Naive B cell (primary cell): ENCODE results near the gene OR52N5. TPM values are rescaled to one million over a fixed set of nuclear protein-coding genes. Genes with fewer than 3 reads are reported as not detected.
A peak's percentile ranks its signal among the peaks of the same experiment; 100 is the strongest.

Source experiments
- ATAC-seq, 2 donors: fragments of 150-1000 bp; cut with Tn5 transposase; 2 replicates each; pipeline ENCODE4 v1.10.0; 2021; ENCODE audit warnings: low read depth in 2 of 2, mild to moderate bottlenecking in 2 of 2, moderate library complexity in 2 of 2
- DNase-seq: peaks from one replicate; pipeline ENCODE4 v3.0.0; 2022
- H3K27ac Mint-ChIP-seq, 6 donors: one replicate each; pipeline ENCODE4 v1.8.0; 2020 to 2022; ENCODE audit warnings: mild to moderate bottlenecking in 6 of 6, mixed read lengths in 6 of 6, moderate library complexity in 5 of 6, inconsistent platforms in 2 of 6
- H3K27me3 Mint-ChIP-seq, 3 donors: one replicate each; pipeline ENCODE4 v1.8.0; 2021 to 2022; ENCODE audit warnings: mixed read lengths in 3 of 3, mild to moderate bottlenecking in 1 of 3
- H3K36me3 Mint-ChIP-seq, 2 donors: one replicate each; pipeline ENCODE4 v1.8.0; 2020 to 2022; ENCODE audit warnings: mixed read lengths in 2 of 2, inconsistent platforms in 1 of 2, mild to moderate bottlenecking in 1 of 2
- H3K4me1 Mint-ChIP-seq, 3 donors: one replicate each; pipeline ENCODE4 v1.8.0; 2020 to 2022; ENCODE audit warnings: mixed read lengths in 3 of 3, inconsistent platforms in 1 of 3, mild to moderate bottlenecking in 1 of 3, moderate library complexity in 1 of 3
- H3K4me3 Mint-ChIP-seq, 8 donors: one replicate each; pipeline ENCODE4 v1.8.0; 2020 to 2022; ENCODE audit warnings: mild to moderate bottlenecking in 8 of 8, mixed read lengths in 8 of 8, moderate library complexity in 8 of 8, inconsistent platforms in 2 of 8
- H3K9me3 Mint-ChIP-seq, 7 donors: one replicate each; pipeline ENCODE4 v1.8.0; 2020 to 2022; ENCODE audit warnings: mixed read lengths in 7 of 7, mild to moderate bottlenecking in 5 of 7, inconsistent platforms in 2 of 7, moderate library complexity in 1 of 7
- polyA plus RNA-seq, 6 donors: library from polyadenylated mRNA; unstranded; fragments of 300-500 nt; fragmentation: Illumina TruSeq; gene quantifications; one replicate each; pipeline ENCODE4 v1.2.3, GENCODE V29; 2021; ENCODE audit warnings: low read depth in 6 of 6

Gene OR52N5
- under 1 TPM in 1 of 6 donors, not detected in 5; 0.20 TPM for polyA plus RNA-seq

DNA sequence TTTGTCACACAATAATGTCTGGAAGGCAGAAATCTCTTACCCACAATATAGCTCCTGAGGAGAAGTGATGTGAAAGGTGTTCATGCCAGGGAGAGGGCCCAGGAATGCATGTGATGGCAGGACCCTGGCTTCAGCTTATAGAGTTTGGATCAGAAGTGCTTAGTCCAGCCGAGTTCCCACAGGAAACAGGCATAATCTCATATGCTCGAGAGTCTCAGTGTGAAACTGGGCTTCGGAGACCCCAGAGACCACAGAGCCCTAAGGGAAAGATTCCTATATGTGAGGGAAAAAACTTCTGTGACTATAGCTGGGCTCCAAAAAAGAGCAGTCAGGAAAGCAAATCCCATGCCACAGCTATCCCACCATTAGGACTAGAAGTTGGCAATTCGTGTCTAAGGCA lies at the start of gene OR52N5:
TSS of gene OR52N5 (minus strand) at position 101 of the 400 bp plus-strand sequence. CDS start 4,721 bp downstream, outside the sequence.
- Mint-ChIP-seq H3K27ac (no peak within 1 kb of the TSS), H3K9me3 (peaks cover 0 to 7% (median 0%) of the 10 kb centered on the region in 7 donors), H3K4me3 (no peak within 1 kb of the TSS), H3K4me1 (no peaks in the 10 kb centered on the region), H3K36me3 (no peaks in the 10 kb centered on the region), H3K27me3 (peaks cover 9 to 29% (median 20%) of the 10 kb centered on the region in 3 donors)
- ATAC-seq: no peak
- DNase-seq: no peak

DNA sequence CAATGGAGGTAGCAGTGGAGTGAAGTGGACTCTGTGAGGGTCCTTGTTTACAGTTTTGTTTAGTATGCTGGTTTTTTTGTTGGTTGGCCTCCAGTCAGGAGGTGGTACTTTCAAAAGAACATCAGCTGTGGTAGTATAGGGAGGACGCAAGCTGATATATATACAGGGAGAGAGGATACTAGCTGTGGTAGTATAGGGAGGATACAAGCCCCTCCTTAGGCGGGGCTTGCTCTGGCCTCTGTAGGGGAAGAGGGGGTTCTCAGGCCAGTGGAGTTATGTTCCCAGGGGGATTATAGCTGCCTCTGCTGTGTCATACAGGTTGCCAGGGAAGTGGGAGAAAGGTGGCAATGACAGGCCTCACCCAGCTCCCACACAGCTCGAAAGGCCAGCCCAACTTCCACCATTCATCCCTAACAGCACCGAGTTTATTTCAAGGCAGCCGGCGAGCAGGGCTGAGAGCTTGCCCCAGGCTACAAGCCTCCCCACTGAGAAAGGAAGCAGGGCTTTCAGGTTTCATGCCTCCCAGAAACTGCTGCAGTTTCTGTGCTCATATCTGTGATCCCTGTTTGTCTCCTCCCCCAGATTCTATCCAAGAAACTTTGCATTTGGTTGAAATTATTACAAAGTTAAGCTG lies 48.2 kb upstream of the OR52N5 start:
- Mint-ChIP-seq H3K4me3 (no peak overlapping the region), H3K36me3 (no peaks in the 10 kb centered on the region), H3K27ac (no peak overlapping the region), H3K9me3 (peaks cover 0 to 6% (median 2%) of the 10 kb centered on the region in 7 donors), H3K27me3 (peaks cover 7 to 17% (median 9%) of the 10 kb centered on the region in 3 donors), H3K4me1 (no peaks in the 10 kb centered on the region)
- no peak for DNase-seq
- ATAC-seq: no peak

DNA sequence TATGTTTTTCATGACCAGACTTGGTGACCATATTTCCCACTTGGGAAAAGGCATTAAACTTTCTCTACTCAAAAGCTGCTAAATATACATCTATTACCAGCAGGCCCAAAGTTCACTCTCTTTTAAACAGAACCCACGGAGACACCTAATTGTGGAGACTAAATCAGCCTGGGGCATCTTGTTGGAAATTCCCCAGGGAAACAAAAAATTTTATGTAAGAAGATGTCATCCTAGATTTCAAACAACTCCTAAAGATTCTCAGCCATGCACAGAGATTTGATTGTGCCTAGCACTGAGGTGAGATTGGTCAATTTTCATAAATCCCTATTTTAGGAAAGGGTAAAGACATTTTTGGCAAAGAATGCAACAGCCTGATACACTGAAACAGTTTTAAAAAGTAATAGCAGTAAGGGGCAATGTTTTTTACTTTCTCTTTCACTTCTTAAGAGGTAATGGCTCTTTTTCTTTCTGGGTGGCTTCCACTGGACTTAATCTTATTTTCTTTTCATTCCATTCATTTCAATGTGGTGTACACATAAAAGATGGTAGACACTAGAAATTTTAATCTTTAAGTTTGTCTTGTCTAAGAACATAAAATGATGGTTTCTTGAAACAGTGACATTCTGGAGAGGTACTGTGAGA lies 35.2 kb upstream of the OR52N5 start:
- DNase-seq (no peak), ATAC-seq (no peak)
- Mint-ChIP-seq H3K9me3 (no peaks in the 10 kb centered on the region), H3K27me3 (peaks cover 0 to 11% (median 5%) of the 10 kb centered on the region in 3 donors), H3K27ac (peak overlapping the region in 3 of 6 donors; percentile 17 to 79 (median 69)), H3K36me3 (no peaks in the 10 kb centered on the region), H3K4me1 (peaks cover 6 to 22% (median 11%) of the 10 kb centered on the region in 3 donors), H3K4me3 (peak overlapping the region; percentile 58 to 85 (median 72))

DNA sequence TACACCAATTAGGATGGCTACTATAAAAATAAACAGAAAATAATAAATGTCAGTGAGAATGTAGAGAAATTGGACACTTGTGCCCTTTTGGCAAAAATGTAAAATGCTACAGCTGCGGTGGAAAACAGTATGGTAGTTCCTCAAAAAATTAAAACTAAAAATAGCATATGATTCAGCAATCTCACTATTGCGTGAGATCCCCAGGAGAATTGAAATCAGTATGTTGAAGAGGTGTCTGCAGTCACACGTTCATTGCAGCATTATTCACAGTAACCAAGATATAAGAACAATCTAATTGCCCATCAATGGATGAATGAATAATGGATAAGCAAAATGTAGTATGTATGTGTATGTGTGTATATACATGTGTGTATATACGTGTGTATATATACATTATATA lies 32.4 kb upstream of the OR52N5 start:
- Mint-ChIP-seq H3K9me3 (no peaks in the 10 kb centered on the region), H3K36me3 (no peaks in the 10 kb centered on the region), H3K27me3 (peaks cover 0 to 2% (median 0%) of the 10 kb centered on the region in 3 donors), H3K27ac (no peak overlapping the region), H3K4me3 (no peak overlapping the region), H3K4me1 (peaks cover 6 to 22% (median 11%) of the 10 kb centered on the region in 3 donors)
- ATAC-seq: peak; percentile 63 to 73
- DNase-seq: peak; percentile 2

DNA sequence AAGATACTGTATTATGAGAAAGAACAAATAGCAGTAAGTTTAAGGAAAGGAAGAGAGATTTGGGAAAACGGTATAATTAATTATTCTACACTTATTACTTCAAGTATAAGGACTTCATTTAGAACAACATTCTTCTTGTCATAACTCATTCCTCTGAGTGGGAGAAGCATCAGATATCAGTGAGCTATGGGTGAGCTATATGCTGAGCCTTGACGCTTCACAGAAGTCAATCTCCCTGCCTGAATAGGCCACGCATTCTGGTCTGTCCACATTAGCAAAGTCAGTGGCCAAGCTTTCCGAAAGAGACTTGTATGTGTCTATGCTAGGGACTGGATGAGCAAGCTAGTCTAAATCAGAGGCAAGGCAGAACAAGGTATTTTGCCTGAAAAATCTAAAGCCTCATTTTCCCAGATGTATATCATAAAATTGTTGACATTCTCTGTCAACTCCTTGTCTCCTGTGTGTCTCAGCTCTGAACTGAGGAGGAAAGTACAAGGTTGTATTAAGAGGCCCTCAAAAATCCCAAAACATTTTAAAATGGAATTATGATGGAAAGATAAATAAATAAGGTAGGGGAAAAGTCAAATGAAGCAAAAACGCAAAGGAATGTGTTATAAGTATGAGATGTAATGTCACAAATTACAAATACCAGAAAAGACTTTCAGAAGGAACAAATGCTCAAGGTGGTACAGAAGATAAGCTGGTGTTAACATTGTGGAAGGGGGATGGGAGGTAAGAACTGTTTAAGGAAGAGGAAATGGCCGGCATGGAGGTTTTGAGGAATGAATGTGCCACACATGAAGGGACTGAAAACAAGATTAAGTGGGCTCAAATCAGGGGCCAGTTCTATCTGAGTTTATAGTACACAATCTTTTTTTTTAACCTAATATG lies 27.0 kb upstream of the OR52N5 start:
- DNase-seq: no peak
- H3K9me3 Mint-ChIP-seq: no peaks in the 10 kb centered on the region
- ATAC-seq: no peak
- no peak overlapping the region for H3K27ac Mint-ChIP-seq
- no peaks in the 10 kb centered on the region for H3K36me3 Mint-ChIP-seq
- peaks cover 7 to 19% (median 12%) of the 10 kb centered on the region in 3 donors for H3K4me1 Mint-ChIP-seq
- H3K27me3 Mint-ChIP-seq: peaks cover 4 to 26% (median 21%) of the 10 kb centered on the region in 3 donors
- peak overlapping the region in 1 of 8 donors; percentile 22 for H3K4me3 Mint-ChIP-seq

DNA sequence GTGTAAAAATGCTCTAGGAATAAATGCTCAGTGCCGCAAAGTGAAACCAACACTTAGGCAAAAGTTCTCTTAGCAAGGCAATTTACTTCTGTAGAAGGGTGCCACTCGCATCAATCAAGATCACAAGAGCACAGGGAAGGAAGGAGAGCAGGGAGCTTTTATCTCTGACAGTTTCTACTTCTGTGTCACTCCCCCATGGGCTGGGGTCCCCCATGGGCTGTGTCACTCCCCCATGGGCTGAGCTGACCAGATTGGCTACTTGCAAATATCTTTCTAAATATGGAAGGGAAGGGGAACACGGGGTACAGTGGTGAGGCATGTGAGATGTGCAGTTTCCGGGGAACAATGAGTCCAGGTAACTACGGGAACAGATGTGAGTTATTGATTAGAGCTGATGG lies 26.0 kb upstream of the OR52N5 start:
- peak overlapping the region; percentile 80 to 96 (median 92) for H3K4me3 Mint-ChIP-seq
- ATAC-seq (peak in 1 of 2 donors; percentile 16), DNase-seq (peak; percentile 9)
- no peaks in the 10 kb centered on the region for H3K36me3 Mint-ChIP-seq
- peaks cover 4 to 26% (median 26%) of the 10 kb centered on the region in 3 donors for H3K27me3 Mint-ChIP-seq
- H3K4me1 Mint-ChIP-seq: peaks cover 7 to 13% (median 12%) of the 10 kb centered on the region in 3 donors
- H3K27ac Mint-ChIP-seq: peak overlapping the region in 1 of 6 donors; percentile 76
- H3K9me3 Mint-ChIP-seq: peaks cover 2 to 5% (median 4%) of the 10 kb centered on the region in 7 donors

DNA sequence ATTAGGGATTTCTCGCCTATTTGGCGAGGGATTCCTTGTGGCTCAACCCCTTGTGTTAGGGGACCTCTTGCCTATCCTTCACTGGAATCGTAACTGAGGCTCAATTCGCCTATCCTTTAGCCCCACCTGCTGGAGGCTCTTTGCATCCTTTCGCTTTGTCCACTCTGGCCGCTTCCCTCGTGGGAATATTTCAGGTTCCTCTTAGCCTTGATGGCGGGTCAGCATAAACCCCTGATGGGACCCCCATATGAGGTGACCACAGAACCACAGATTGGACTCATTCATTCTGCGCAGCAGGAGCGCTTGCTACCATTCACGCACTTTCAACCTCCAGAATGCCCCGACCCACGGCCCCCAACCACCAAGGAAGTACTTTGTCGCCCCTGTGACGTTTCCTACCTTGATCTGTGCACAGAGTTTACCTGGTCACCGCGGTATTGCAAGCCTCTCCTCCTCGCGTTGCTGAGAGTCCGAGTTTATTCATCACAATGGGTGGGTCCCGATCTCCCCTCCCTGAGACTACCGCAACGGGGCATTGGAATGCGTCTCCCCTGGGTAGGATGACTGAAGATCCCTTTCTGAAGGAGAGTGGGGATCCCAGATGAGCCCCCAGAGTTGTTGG lies 25.5 kb upstream of the OR52N5 start, which contains the start of gene OR52N2:
TSS of gene OR52N2 (plus strand) at position 425 of the 622 bp plus-strand sequence. CDS start 11,412 bp downstream, outside the sequence.
- H3K27ac Mint-ChIP-seq: peak within 1 kb of the TSS in 3 of 6 donors; percentile 3 to 76 (median 54)
- H3K36me3 Mint-ChIP-seq: no peaks in the 10 kb centered on the region
- H3K9me3 Mint-ChIP-seq: peaks cover 2 to 9% (median 8%) of the 10 kb centered on the region in 7 donors
- peaks cover 7 to 13% (median 12%) of the 10 kb centered on the region in 3 donors for H3K4me1 Mint-ChIP-seq
- peak; percentile 63 for DNase-seq
- ATAC-seq: peak; percentile 78 to 88
- peak within 1 kb of the TSS; percentile 80 to 96 (median 92) for H3K4me3 Mint-ChIP-seq
- H3K27me3 Mint-ChIP-seq: peaks cover 4 to 30% (median 26%) of the 10 kb centered on the region in 3 donors

DNA sequence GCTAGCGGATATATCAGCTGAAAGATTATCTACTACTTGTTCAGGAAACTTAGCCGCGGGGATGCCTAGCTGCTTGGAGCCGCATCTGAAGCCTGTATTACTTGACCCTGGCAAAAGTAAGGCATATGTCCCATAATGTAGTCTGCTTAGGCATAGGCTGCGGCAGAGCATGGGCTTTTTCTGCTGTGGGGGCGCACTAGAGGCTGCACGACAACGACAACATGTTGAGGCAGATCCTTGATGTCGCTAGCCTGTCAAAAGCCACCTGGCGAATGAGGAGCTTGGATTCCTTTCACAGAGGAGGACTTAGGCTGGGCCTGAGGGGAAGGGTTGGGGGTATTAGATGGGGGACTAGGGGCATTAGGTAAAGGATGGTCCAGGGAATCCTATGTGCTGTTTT lies 24.4 kb upstream of the OR52N5 start:
- H3K4me3 Mint-ChIP-seq: peak overlapping the region in 1 of 8 donors; percentile 82
- peaks cover 7 to 13% (median 12%) of the 10 kb centered on the region in 3 donors for H3K4me1 Mint-ChIP-seq
- peaks cover 0 to 8% of the 10 kb centered on the region in 2 donors for H3K36me3 Mint-ChIP-seq
- no peak for ATAC-seq
- H3K27me3 Mint-ChIP-seq: peaks cover 4 to 38% (median 32%) of the 10 kb centered on the region in 3 donors
- no peak for DNase-seq
- peaks cover 5 to 16% (median 14%) of the 10 kb centered on the region in 7 donors for H3K9me3 Mint-ChIP-seq
- H3K27ac Mint-ChIP-seq: no peak overlapping the region

DNA sequence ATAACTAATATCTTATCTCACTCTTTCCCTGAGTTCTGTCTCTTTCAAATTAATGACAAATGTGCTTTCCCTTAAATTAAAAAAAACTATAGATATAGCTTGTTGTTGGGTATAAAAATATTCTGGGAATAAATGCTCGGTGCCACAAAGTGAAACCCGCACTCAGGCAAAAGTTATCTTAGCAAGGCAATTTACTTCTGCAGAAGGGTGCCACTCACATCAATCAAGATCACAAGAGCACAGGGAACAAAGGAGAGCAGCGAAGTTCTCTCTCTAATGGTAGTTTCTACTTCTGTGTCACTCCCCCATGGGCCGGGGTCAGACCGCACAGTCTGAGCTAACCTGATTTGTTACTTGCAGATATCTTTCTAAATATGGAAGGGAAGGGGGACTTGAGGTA lies 20.8 kb upstream of the OR52N5 start:
- Mint-ChIP-seq H3K9me3 (peaks cover 5 to 16% (median 14%) of the 10 kb centered on the region in 7 donors), H3K27ac (peak overlapping the region in 2 of 6 donors; percentile 66 to 80), H3K4me3 (no peak overlapping the region), H3K27me3 (peaks cover 7 to 41% (median 26%) of the 10 kb centered on the region in 3 donors), H3K36me3 (peaks cover 0 to 8% of the 10 kb centered on the region in 2 donors), H3K4me1 (peaks cover 2 to 9% (median 8%) of the 10 kb centered on the region in 3 donors)
- DNase-seq (no peak), ATAC-seq (no peak)

DNA sequence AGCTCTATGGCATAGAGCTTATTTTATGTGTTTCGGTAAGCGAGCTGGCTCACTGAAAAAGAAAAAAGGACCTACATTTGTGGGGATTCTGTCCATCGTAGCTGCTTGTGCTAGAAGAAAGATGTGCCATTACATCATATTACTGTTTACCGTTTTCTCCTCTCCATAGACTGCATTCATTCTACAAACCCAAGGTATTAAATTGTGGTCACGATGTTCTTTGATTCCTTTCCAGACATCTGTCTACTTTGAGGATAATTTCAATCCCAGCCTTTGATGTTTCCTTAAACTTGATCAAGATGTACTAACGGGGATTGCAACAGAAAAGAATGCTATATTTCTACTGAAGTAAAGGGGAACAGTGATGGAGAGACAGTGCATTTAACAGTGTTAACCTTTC lies 13.4 kb upstream of the OR52N5 start:
- DNase-seq: no peak
- peaks cover 16 to 35% (median 31%) of the 10 kb centered on the region in 3 donors for H3K27me3 Mint-ChIP-seq
- H3K36me3 Mint-ChIP-seq: no peaks in the 10 kb centered on the region
- no peak overlapping the region for H3K27ac Mint-ChIP-seq
- no peak for ATAC-seq
- H3K9me3 Mint-ChIP-seq: no peaks in the 10 kb centered on the region
- H3K4me1 Mint-ChIP-seq: no peaks in the 10 kb centered on the region
- no peak overlapping the region for H3K4me3 Mint-ChIP-seq

DNA sequence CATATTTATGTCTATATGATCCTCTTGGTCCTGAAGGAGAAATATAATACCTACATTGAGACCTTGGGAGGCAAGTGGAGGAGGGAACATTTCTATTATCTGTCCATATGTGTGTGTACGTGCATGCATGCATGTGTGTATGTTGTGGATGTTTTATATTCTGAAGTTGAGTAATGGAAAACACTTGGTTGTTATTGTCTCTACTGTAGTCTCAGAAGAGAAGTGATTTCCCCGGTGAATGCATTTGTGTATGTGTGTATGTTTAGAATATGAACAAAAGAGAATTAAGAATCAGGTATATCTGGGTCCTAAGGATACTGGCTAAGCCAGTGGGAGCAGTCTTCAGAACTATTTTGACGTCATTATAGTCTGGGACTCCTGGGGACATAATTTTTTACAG lies 8.0 kb upstream of the OR52N5 start, which contains the start of gene OR52N1:
TSS of gene OR52N1 (minus strand) at position 101 of the 400 bp plus-strand sequence. CDS start 2,449 bp downstream, outside the sequence.
- H3K9me3 Mint-ChIP-seq: no peaks in the 10 kb centered on the region
- ATAC-seq (no peak), DNase-seq (no peak)
- no peaks in the 10 kb centered on the region for H3K4me1 Mint-ChIP-seq
- H3K27ac Mint-ChIP-seq: no peak within 1 kb of the TSS
- H3K36me3 Mint-ChIP-seq: no peaks in the 10 kb centered on the region
- H3K27me3 Mint-ChIP-seq: peaks cover 10 to 22% (median 13%) of the 10 kb centered on the region in 3 donors
- no peak within 1 kb of the TSS for H3K4me3 Mint-ChIP-seq

DNA sequence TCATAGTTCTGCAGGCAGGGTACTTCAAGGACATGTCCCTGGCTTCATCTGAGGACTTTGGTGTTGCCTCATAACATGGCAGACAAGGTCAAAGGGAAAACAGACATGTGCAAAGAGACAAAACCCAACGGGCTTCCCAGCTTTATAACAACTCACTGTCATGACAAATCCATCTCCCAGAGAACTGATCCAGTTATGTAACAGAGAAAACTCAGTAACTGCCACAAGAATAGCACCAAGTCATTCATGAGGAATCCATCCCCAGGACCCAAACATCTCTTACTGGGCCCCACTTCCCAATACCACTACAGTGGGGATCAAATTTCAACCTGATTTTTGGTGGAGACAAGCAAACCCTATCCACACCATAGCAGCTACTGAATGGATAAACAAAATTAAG lies 16.1 kb downstream of the OR52N5 start:
- no peaks in the 10 kb centered on the region for H3K9me3 Mint-ChIP-seq
- no peak for ATAC-seq
- DNase-seq: no peak
- H3K36me3 Mint-ChIP-seq: no peaks in the 10 kb centered on the region
- no peak overlapping the region for H3K4me3 Mint-ChIP-seq
- H3K27me3 Mint-ChIP-seq: peaks cover 0 to 23% (median 0%) of the 10 kb centered on the region in 3 donors
- no peaks in the 10 kb centered on the region for H3K4me1 Mint-ChIP-seq
- H3K27ac Mint-ChIP-seq: no peak overlapping the region
